GM19351 (cell line): ENCODE results near the gene RASSF1.
"Not testable (repeated sequence)": the region's sequence is repeated elsewhere in the genome, so short reads cannot be mapped to it uniquely, and the experiment has no call there.

ENCODE experiments used
- ATAC-seq: cut with Tn5 transposase; IDR thresholded peaks from one replicate; pipeline ENCODE4 v1.9.1; 2021; ENCODE audit warnings: mild to moderate bottlenecking, moderate library complexity; ENCODE audit not compliant: unreplicated experiment

The RASSF1 gene

DNA sequence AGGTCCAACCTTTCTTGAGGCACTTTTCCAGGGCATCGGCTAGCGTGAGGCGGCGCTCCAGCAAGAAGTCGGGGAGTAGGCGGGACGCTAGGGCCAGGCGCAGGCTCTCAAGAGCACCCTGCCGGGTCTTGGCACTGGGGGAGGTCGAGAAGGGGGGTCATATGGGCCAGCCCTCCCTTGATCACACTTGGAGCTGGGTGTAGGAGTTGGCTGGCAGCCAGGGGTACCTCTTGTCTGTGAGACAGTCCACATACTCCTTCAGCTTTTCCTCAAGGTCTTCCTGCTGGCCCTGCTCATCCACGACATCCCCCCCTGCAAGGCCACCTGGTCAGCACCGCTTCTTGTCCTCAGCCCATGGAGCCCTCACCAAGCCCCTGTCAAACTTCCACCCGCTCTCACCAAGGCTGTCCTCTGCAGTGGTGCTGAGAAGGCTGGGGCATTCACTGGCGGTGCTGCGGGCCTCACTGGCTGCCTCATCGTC is 50.4 kb downstream of the RASSF1 start:
- no peak for ATAC-seq

DNA sequence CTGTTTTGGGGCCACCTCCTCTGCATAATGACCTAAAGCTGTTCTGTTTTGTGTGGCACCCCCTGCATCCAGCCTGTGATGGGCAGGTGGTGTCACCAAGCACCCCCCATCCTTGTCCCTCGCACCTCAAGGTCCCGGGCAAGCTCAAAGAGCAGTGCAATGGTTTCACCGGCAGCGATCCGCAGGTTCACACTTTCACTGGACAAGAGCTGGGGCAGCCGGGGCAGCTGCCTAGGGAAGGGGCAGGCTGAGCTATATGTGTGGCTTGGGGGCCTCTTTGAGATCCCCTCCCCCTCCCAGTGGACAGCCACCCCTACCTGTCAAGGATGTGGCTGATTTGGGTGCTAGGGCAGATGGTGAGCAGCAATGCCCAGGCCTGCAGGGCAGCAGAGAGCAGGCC is 51.5 kb downstream of the RASSF1 start:
- ATAC-seq = no peak

DNA sequence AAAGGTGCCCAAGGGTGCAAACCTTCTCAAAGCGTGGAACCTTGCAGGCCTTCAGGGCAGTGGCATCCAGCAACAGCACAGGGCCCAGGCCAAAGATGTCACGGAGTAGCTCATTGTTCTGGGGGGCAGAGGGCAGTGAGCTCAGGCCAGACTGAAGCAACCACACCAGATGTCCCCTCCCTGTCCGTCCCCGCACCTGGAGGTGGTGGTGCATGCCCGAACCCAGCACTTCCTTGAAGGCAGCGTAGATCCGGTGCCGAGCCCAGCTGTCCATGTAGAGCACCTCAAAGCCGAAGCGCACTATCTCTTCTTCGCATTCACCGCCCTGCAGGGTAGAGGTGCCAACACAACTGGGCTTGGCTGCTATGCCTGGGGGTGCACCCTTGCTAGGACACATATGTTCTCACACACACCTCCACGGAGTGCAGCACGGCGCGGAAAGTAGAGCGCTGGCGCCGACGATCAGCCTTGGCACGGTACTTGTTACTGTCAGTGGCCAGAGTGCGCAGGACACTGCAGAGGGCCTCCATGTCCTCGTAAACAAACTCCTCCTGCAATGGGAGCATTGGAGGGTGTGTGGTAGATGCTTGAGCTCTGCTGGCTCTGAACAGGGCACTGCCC is 52.1 kb downstream of the RASSF1 start:
- ATAC-seq = no peak

DNA sequence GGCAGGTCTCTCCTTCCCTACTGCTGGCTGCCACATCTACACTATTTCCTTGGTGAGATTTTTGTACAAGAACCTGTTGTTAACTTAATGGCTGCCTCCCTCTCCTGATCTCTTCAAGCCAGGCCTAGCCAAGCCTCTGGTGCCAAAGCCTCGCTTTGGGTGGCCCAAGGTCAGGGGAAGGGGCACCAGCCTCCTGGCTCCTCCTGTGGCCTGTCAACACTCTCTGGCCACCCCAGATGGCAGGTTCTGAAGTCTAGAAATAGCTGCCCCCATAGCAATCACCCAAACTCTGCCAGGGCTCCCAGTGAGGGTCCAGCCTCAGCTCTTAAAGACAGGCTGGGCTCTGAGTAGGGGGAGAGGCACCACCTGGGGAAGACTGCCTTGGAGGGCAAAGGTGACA is 53.4 kb downstream of the RASSF1 start:
- no peak for ATAC-seq

DNA sequence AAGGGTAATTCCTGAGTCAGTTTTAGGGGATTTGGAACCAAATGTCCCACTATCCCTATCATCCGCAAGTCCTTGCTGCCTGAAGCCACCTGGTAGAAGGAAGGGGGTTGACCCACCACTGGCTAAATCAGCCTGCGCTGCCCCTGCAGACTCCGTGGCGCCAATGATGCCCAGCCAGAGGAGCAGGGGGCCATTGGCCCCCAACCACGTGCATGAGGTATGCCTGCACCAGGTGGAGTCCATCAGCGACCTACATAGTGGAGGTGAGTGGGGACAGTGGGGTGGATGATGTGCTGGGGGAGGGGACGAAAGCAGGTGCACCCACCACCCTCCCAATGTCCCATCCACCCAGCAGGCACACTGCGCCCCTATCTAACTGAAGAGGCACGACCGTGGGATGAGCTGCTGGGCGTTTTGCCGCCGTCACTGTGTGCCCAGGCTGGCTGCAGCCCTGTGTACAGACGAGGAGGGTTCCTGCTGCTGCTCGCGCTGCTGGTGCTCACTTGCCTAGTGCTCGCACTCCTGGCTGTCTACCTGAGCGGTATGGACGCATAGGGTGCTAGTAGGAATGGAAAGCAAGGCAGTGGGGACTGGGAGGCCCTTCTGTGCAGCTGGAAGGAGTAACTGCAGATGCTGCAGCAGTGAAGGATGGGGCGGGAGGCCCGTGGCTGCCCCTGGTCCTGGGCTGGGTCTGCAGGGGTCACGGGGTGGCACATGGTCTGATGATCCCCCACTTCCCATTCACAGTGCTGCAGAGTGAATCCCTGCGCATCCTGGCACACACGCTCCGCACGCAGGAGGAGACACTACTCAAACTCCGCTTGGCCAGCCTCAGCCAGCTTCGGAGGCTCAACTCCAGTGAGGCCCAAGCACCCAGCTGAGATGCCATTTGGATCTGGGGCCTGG is 54.1 kb downstream of the RASSF1 start:
- ATAC-seq = no peak

DNA sequence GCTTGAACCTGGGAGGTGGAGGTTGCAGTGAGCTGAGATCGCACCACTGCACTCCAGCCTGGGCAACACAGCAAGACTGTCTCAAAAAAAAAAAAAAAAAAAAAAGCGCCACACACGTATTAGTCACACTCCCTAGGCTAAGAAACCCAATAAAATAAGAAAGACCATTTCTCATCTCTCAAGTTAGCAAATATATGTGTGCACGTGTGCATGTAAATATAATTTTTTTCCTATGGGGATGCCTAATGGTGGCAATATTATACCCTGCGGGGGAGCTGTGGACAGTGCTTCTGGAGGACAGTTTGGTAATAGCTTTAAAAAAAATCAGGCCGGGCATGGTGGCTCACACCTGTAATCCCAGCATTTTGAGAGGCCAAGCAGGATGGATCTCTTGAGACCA is 56.5 kb downstream of the RASSF1 start:
- ATAC-seq = not testable (repeated sequence)
